Posterior cingulate gyrus (tissue), 11 donors: ENCODE results near the gene RBM15.

ENCODE experiments used
- DNase-seq, 10 donors: peaks; one replicate each; pipeline versions ENCODE4 v3.0.0 to v3.0.0-alpha.2; 2020 to 2021; ENCODE audit warnings: mixed read lengths in 3 of 10
- intact Hi-C: fragments of 100-400 bp; cut with DNase I; formaldehyde crosslinking; loops from one replicate; pipeline ENCODE4 v1.15.1; 2023

RBM15 gene

GRCh38 chr1:110319332-110320167 is 19.6 kb upstream of the RBM15 start:
- intact Hi-C loops: no loop called here
- no peak for DNase-seq

- no peak for DNase-seq
- intact Hi-C loops: no loop called here
Observed at GRCh38 chr1:110320168-110320518, 19.0 kb upstream of the RBM15 start.

- intact Hi-C loops: no loop called here
- no peak for DNase-seq
Observed at GRCh38 chr1:110321045-110321444, 18.1 kb upstream of the RBM15 start.

GRCh38 chr1:110321846-110322245 is 17.3 kb upstream of the RBM15 start:
- intact Hi-C loops: no loop called here
- no peak for DNase-seq

GRCh38 chr1:110324667-110325066 is 14.5 kb upstream of the RBM15 start:
- intact Hi-C loops: no loop called here
- no peak for DNase-seq

GRCh38 chr1:110326826-110327225 is 12.4 kb upstream of the RBM15 start:
- DNase-seq: no peak

GRCh38 chr1:110328274-110328673 is 10.9 kb upstream of the RBM15 start:
- DNase-seq: no peak
- intact Hi-C loops: no loop called here

More at GRCh38 chr1:110326826-110327225, 12.4 kb upstream of the RBM15 start:
- intact Hi-C loops: no loop called here

- intact Hi-C loops: no loop called here
- DNase-seq: no peak
Observed at GRCh38 chr1:110328700-110329099, 10.5 kb upstream of the RBM15 start.

GRCh38 chr1:110335265-110335664 is 3.9 kb upstream of the RBM15 start:
- intact Hi-C loops: no loop called here
- DNase-seq: no peak

- no peak for DNase-seq
- intact Hi-C loops: no loop called here
Observed at GRCh38 chr1:110336300-110337039, 2.7 kb upstream of the RBM15 start.

GRCh38 chr1:110337704-110338308 is 1.4 kb upstream of the RBM15 start:
- DNase-seq: peak in 8 of 10 donors; percentile 3 to 83 (median 20)
- intact Hi-C loops: loop anchor here (1.0 to 2.0 kb wide), 2 partner anchors 69 to 303 kb away; partner anchors contain the start of genes LAMTOR5 and STRIP1

- intact Hi-C loops: loop anchor here (1.0 to 2.0 kb wide), 2 partner anchors 69 to 304 kb away; partner anchors contain the start of genes LAMTOR5 and STRIP1
- peak; percentile 89 to 99 (median 96) for DNase-seq
Observed at GRCh38 chr1:110338309-110338885, 780 bp upstream of the RBM15 start.

- intact Hi-C loops: loop anchor here (2.0 kb wide), 1 partner anchor 305 kb away; the partner anchor contains the start of gene STRIP1
- DNase-seq: peak in 8 of 10 donors; percentile 42 to 92 (median 48)
Observed at GRCh38 chr1:110339407-110340206, 430 bp downstream of the RBM15 start.

- peak in 2 of 10 donors; percentile 72 to 79 for DNase-seq
Observed at GRCh38 chr1:110340207-110340468, 961 bp downstream of the RBM15 start.

GRCh38 chr1:110341146-110341871 is 2.1 kb downstream of the RBM15 start:
- intact Hi-C loops: no loop called here

More at GRCh38 chr1:110340207-110340468, 961 bp downstream of the RBM15 start:
- intact Hi-C loops: no loop called here

GRCh38 chr1:110341872-110342331 is 2.7 kb downstream of the RBM15 start:
- intact Hi-C loops: no loop called here
- no peak for DNase-seq

More at GRCh38 chr1:110341146-110341871, 2.1 kb downstream of the RBM15 start:
- peak in 1 of 10 donors; percentile 55 for DNase-seq

- intact Hi-C loops: no loop called here
- DNase-seq: no peak
Observed at GRCh38 chr1:110343249-110343648, 4.1 kb downstream of the RBM15 start.

- intact Hi-C loops: no loop called here
Observed at GRCh38 chr1:110344152-110344551, 5.0 kb downstream of the RBM15 start.

GRCh38 chr1:110345480-110345879 is 6.3 kb downstream of the RBM15 start:
- DNase-seq: no peak
- intact Hi-C loops: no loop called here

More at GRCh38 chr1:110344152-110344551, 5.0 kb downstream of the RBM15 start:
- DNase-seq: no peak
